GM13976 (cell line): ENCODE results near the gene AKAP13.

Source experiments
- DNase-seq: peaks from one replicate; pipeline ENCODE4 v3.0.0; 2012; ENCODE audit warnings: low spot score
- CTCF ChIP-seq: IDR thresholded peaks from 2 replicates; pipeline ENCODE4 v1.5.1; 2012; ENCODE audit warnings: borderline replicate concordance, mild to moderate bottlenecking; ENCODE audit not compliant: insufficient read depth; ENCODE audit errors: extremely low read depth, missing control alignments, control extremely low read depth
- in situ Hi-C: fragments of 300-500 bp; cut with MboI; formaldehyde crosslinking; loops from one replicate; pipeline ENCODE4 v1.12.0; 2022; ENCODE audit warnings: low sequenced_read_pairs, mixed read lengths, inconsistent platforms; ENCODE audit not compliant: unreplicated experiment

The AKAP13 gene

GRCh38 chr15:85753791-85754452, 373.5 kb downstream of the AKAP13 start:
- no peak for DNase-seq
- in situ Hi-C loops = no loop called here
- no peak for TF ChIP-seq CTCF

GRCh38 chr15:85754989-85755388, 374.6 kb downstream of the AKAP13 start:
- in situ Hi-C loops = no loop called here
- no peak for DNase-seq
- TF ChIP-seq CTCF = no peak

- in situ Hi-C loops = no loop called here
- no peak for TF ChIP-seq CTCF
- DNase-seq = no peak
These were observed 375.1 kb downstream of the AKAP13 start for GRCh38 chr15:85755471-85755870.

- no peak for TF ChIP-seq CTCF
- no peak for DNase-seq
- in situ Hi-C loops = no loop called here
These were observed 375.5 kb downstream of the AKAP13 start for GRCh38 chr15:85755942-85756341.

GRCh38 chr15:85756411-85757072, 376.1 kb downstream of the AKAP13 start:
- TF ChIP-seq CTCF = no peak
- in situ Hi-C loops = no loop called here
- DNase-seq = no peak

- no peak for TF ChIP-seq CTCF
- no peak for DNase-seq
- in situ Hi-C loops = no loop called here
These were observed 376.9 kb downstream of the AKAP13 start for GRCh38 chr15:85757073-85757938.
